GM23338 (cell line): Measurements from ENCODE around the gene TBX2. TPM values are rescaled to one million over a fixed set of nuclear protein-coding genes. Genes with fewer than 3 reads are reported as not detected.

Experiments used
- ATAC-seq: fragments of 200-7000 bp; cut with Tn5 transposase; 3 replicates; pipeline ENCODE4 v1.9.1; 2020
- DNase-seq: peaks from one replicate; pipeline ENCODE4 v3.0.0-alpha.2; 2015; ENCODE audit warnings: low spot score
- H2AFZ ChIP-seq: fragments of 200-600 bp; sonication (generic); 2 replicates; pipeline ENCODE4 v1.8.0; 2016; ENCODE audit warnings: antibody characterized with exemption, mild to moderate bottlenecking, moderate library complexity
- H3F3A ChIP-seq: fragments of 200-600 bp; sonication (generic); replicated peaks from 2 replicates; pipeline ENCODE4 v1.8.0; 2017; ENCODE audit warnings: antibody characterized with exemption, mixed run types, low read depth
- H3K27ac ChIP-seq: fragments of 200-600 bp; sonication (generic); 2 replicates; pipeline ENCODE4 v1.6.1; 2016; ENCODE audit warnings: low read depth
- H3K27me3 ChIP-seq: fragments of 200-600 bp; sonication (generic); 2 replicates; pipeline ENCODE4 v1.8.0; 2016; ENCODE audit warnings: mild to moderate bottlenecking, mixed run types, moderate library complexity; ENCODE audit not compliant: insufficient read depth
- H3K36me3 ChIP-seq: fragments of 200-600 bp; sonication (generic); 2 replicates; pipeline ENCODE4 v1.8.0; 2016; ENCODE audit warnings: mild to moderate bottlenecking; ENCODE audit not compliant: insufficient read depth
- H3K4me1 ChIP-seq: fragments of 200-600 bp; sonication (generic); 2 replicates; pipeline ENCODE4 v1.8.0; 2016; ENCODE audit warnings: mild to moderate bottlenecking, moderate library complexity; ENCODE audit not compliant: insufficient read depth
- H3K4me2 ChIP-seq: fragments of 200-600 bp; sonication (generic); 2 replicates; pipeline ENCODE4 v1.7.1; 2017; ENCODE audit warnings: mixed run types
- H3K4me3 ChIP-seq: fragments of 200-600 bp; sonication (generic); 2 replicates; pipeline ENCODE4 v1.6.1; 2016; ENCODE audit warnings: mixed run types
- H3K79me2 ChIP-seq: fragments of 200-600 bp; sonication (generic); replicated peaks from 2 replicates; pipeline ENCODE4 v1.8.0; 2017; ENCODE audit warnings: mild to moderate bottlenecking; ENCODE audit not compliant: insufficient read depth
- H3K9me2 ChIP-seq: fragments of 200-600 bp; sonication (generic); 2 replicates; pipeline ENCODE4 v1.8.0; 2017; ENCODE audit not compliant: insufficient read depth
- H4K20me1 ChIP-seq: fragments of 200-600 bp; sonication (generic); replicated peaks from 2 replicates; pipeline ENCODE4 v1.8.0; 2017; ENCODE audit warnings: mild to moderate bottlenecking; ENCODE audit not compliant: insufficient read depth
- H3K27ac Mint-ChIP-seq: 2 replicates; pipeline ENCODE4 v1.8.0; 2020; ENCODE audit warnings: inconsistent platforms, mild to moderate bottlenecking, moderate library complexity, mixed read lengths
- H3K27me3 Mint-ChIP-seq: 3 replicates; pipeline ENCODE4 v1.8.0; 2022; ENCODE audit warnings: low read depth, mild to moderate bottlenecking, moderate library complexity, mixed read lengths, inconsistent platforms; ENCODE audit not compliant: insufficient read depth, poor library complexity
- H3K36me3 Mint-ChIP-seq: 3 replicates; pipeline ENCODE4 v1.8.0; 2021; ENCODE audit warnings: low read depth, mild to moderate bottlenecking, inconsistent platforms, moderate library complexity, mixed read lengths
- H3K4me1 Mint-ChIP-seq: 3 replicates; pipeline ENCODE4 v1.8.0; 2020; ENCODE audit warnings: mild to moderate bottlenecking, inconsistent platforms, mixed read lengths
- H3K4me3 Mint-ChIP-seq: 3 replicates; pipeline ENCODE4 v1.8.0; 2021; ENCODE audit warnings: moderate library complexity, mild to moderate bottlenecking, inconsistent platforms, mixed read lengths
- H3K9me3 Mint-ChIP-seq: 3 replicates; pipeline ENCODE4 v1.8.0; 2020; ENCODE audit warnings: moderate library complexity, mild to moderate bottlenecking, inconsistent platforms, mixed read lengths
- CREB1 ChIP-seq: fragments of 250-450 bp; sonication (Bioruptor Pico); IDR thresholded peaks from 2 replicates; pipeline ENCODE4 v1.5.0; 2020; ENCODE audit warnings: low read depth, mild to moderate bottlenecking, moderate library complexity
- ETS1 ChIP-seq: IDR thresholded peaks from 2 replicates; pipeline ENCODE4 v1.6.1; 2016; ENCODE audit warnings: antibody characterized with exemption
- EZH2phosphoT487 ChIP-seq: fragments of 200-600 bp; sonication (generic); IDR thresholded peaks from one replicate; pipeline ENCODE4 v1.8.1; 2018; ENCODE audit warnings: antibody characterized with exemption; ENCODE audit not compliant: unreplicated experiment
- NANOG ChIP-seq: IDR thresholded peaks from 2 replicates; pipeline ENCODE4 v1.6.1; 2016; ENCODE audit warnings: antibody characterized with exemption, borderline replicate concordance
- POLR2AphosphoS5 ChIP-seq: IDR thresholded peaks from 2 replicates; pipeline ENCODE4 v1.6.1; 2016; ENCODE audit warnings: antibody characterized with exemption, low read depth
- STAT1 ChIP-seq: IDR thresholded peaks from one replicate; pipeline ENCODE4 v1.6.1; 2016; ENCODE audit warnings: antibody characterized with exemption; ENCODE audit not compliant: unreplicated experiment
- ZNF114 ChIP-seq: fragments of 250-450 bp; sonication (Bioruptor Pico); IDR thresholded peaks from 2 replicates; pipeline ENCODE4 v1.5.0; 2020; ENCODE audit warnings: mild to moderate bottlenecking, moderate library complexity
- ZNF331 ChIP-seq: fragments of 250-450 bp; sonication (Bioruptor Pico); IDR thresholded peaks from 2 replicates; pipeline ENCODE4 v1.5.0; 2020; ENCODE audit warnings: low read depth, mild to moderate bottlenecking, moderate library complexity
- ZNF462 ChIP-seq: fragments of 250-450 bp; sonication (Bioruptor Pico); IDR thresholded peaks from 2 replicates; pipeline ENCODE4 v1.5.0; 2020; ENCODE audit warnings: mild to moderate bottlenecking, moderate library complexity
- polyA plus RNA-seq: library from polyadenylated mRNA; unstranded; fragments of >200 nt; fragmentation: Nextera tagmentation; extraction: Ambion mirVana; gene quantifications from 2 replicates; pipeline ENCODE4 v1.2.1, GENCODE V29; 2016
- total RNA-seq: library from RNA; depleted of rRNA; stranded (reverse); fragments of >200 nt; shearing (Covaris generic); gene quantifications from 2 replicates; pipeline ENCODE4 v1.2.3, GENCODE V29; 2014
- TF ChIP-seq, protein P1 (sequence below): IDR thresholded peaks from one replicate; pipeline ENCODE4 v1.6.1; 2018; ENCODE audit warnings: antibody characterized with exemption; ENCODE audit not compliant: unreplicated experiment

The TBX2 gene
- total and polyA plus RNA-seq, 2 experiments from 2014 or later: not detected

DNA sequence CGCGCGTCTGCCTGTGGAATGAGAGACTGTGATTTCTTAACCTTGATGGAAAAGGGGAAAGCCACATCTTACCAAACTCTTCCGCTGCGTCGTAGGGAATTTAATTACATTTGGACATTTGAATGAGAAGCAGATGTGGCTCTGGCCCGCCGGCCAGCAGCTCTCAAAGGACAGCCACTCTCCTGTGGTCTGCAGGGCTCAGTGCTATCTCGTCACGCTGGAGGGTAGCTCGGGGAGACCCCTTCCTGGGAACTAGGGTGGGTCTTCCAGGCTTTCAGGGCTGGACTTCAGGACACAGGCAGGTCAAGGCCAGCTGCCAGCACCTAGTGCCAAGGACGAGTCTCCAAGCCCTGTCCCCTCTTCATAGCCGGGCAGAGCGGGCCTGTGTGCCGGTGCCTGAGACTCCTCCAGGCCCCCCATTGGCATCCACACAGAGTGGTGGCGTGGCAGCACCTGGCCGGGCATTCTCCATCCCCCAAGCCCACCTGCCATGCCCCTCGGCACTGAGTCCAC, 15.9 kb upstream of the TBX2 start:
- no peaks in the 10 kb centered on the region for H3K9me2 ChIP-seq
- H3K4me1 Mint-ChIP-seq: peaks cover 15% of the 10 kb centered on the region
- no peak overlapping the region for H3K4me3 Mint-ChIP-seq
- no peaks in the 10 kb centered on the region for H3K36me3 Mint-ChIP-seq
- no peaks in the 10 kb centered on the region for H3K36me3 ChIP-seq
- peaks cover 13% of the 10 kb centered on the region for H3K27me3 Mint-ChIP-seq
- no peaks in the 10 kb centered on the region for H4K20me1 ChIP-seq
- no peaks in the 10 kb centered on the region; the same call in 2 of the 3 replicates for H3K9me3 Mint-ChIP-seq
- H3K27ac Mint-ChIP-seq: no peak overlapping the region
- H3K4me1 ChIP-seq: no peaks in the 10 kb centered on the region
- no peak overlapping the region for H3K4me3 ChIP-seq
- H3F3A ChIP-seq: no peaks in the 10 kb centered on the region
- H3K27me3 ChIP-seq: no peaks in the 10 kb centered on the region
- H3K27ac ChIP-seq: no peak overlapping the region
- no peak for TF ChIP-seq ETS1
- no peak for TF ChIP-seq STAT1
- DNase-seq: no peak
- no peak for ATAC-seq
- no peaks in the 10 kb centered on the region for H3K79me2 ChIP-seq
- H2AFZ ChIP-seq: no peak overlapping the region
- no peak overlapping the region for H3K4me2 ChIP-seq

GRCh38 chr17:61384354-61384691, 15.3 kb upstream of the TBX2 start:
- Histone ChIP-seq H2AFZ (no peak overlapping the region), H3K9me2 (no peaks in the 10 kb centered on the region), H3K36me3 (no peaks in the 10 kb centered on the region), H3K27ac (no peak overlapping the region), H3F3A (no peaks in the 10 kb centered on the region), H4K20me1 (no peaks in the 10 kb centered on the region), H3K79me2 (no peaks in the 10 kb centered on the region), H3K27me3 (no peaks in the 10 kb centered on the region), H3K4me3 (no peak overlapping the region), H3K4me1 (no peaks in the 10 kb centered on the region), H3K4me2 (no peak overlapping the region)
- no peak for ATAC-seq
- TF ChIP-seq ZNF462: no peak
- no peak for TF ChIP-seq ETS1
- no peak for TF ChIP-seq POLR2AphosphoS5
- no peak for TF ChIP-seq STAT1
- no peak for TF ChIP-seq EZH2phosphoT487
- TF ChIP-seq, protein P1, sequence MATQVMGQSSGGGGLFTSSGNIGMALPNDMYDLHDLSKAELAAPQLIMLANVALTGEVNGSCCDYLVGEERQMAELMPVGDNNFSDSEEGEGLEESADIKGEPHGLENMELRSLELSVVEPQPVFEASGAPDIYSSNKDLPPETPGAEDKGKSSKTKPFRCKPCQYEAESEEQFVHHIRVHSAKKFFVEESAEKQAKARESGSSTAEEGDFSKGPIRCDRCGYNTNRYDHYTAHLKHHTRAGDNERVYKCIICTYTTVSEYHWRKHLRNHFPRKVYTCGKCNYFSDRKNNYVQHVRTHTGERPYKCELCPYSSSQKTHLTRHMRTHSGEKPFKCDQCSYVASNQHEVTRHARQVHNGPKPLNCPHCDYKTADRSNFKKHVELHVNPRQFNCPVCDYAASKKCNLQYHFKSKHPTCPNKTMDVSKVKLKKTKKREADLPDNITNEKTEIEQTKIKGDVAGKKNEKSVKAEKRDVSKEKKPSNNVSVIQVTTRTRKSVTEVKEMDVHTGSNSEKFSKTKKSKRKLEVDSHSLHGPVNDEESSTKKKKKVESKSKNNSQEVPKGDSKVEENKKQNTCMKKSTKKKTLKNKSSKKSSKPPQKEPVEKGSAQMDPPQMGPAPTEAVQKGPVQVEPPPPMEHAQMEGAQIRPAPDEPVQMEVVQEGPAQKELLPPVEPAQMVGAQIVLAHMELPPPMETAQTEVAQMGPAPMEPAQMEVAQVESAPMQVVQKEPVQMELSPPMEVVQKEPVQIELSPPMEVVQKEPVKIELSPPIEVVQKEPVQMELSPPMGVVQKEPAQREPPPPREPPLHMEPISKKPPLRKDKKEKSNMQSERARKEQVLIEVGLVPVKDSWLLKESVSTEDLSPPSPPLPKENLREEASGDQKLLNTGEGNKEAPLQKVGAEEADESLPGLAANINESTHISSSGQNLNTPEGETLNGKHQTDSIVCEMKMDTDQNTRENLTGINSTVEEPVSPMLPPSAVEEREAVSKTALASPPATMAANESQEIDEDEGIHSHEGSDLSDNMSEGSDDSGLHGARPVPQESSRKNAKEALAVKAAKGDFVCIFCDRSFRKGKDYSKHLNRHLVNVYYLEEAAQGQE: no peak
- TF ChIP-seq CREB1: no peak
- no peak for TF ChIP-seq NANOG
- no peak for TF ChIP-seq ZNF114 (CRISPR knock-in tag)
- TF ChIP-seq ZNF331 (CRISPR knock-in tag): no peak
- Mint-ChIP-seq H3K27ac (no peak overlapping the region), H3K4me3 (no peak overlapping the region), H3K36me3 (no peaks in the 10 kb centered on the region), H3K4me1 (peaks cover 9% of the 10 kb centered on the region), H3K9me3 (no peaks in the 10 kb centered on the region; the same call in 2 of the 3 replicates), H3K27me3 (peaks cover 9% of the 10 kb centered on the region)
- DNase-seq: no peak
